GM21360 (cell line): ENCODE results near the gene OR51V1.
"Not testable (repeated sequence)": the region's sequence is repeated elsewhere in the genome, so short reads cannot be mapped to it uniquely, and the experiment has no call there.

ENCODE experiments used
- ATAC-seq: cut with Tn5 transposase; IDR thresholded peaks from one replicate; pipeline ENCODE4 v1.9.1; 2021; ENCODE audit warnings: mild to moderate bottlenecking, moderate library complexity; ENCODE audit not compliant: unreplicated experiment

OR51V1 gene

GRCh38 chr11:5200582-5200981 is at the start of gene OR51V1:
OR51V1 (minus strand) TSS chr11:5200682; CDS start chr11:5200682, 0 bp downstream.
- ATAC-seq: no peak

GRCh38 chr11:5249807-5250396 is 49.4 kb upstream of the OR51V1 start, which contains the start of gene HBG1:
HBG1 (minus strand) TSS chr11:5249857; CDS start chr11:5249804, 53 bp downstream.
- not testable (repeated sequence) for ATAC-seq

GRCh38 chr11:5248498-5248897 is 48.0 kb upstream of the OR51V1 start:
- not testable (repeated sequence) for ATAC-seq

- ATAC-seq: no peak
These were observed 47.1 kb upstream of the OR51V1 start for GRCh38 chr11:5247472-5248192.

- no peak for ATAC-seq
These were observed 46.4 kb upstream of the OR51V1 start for GRCh38 chr11:5246772-5247471.

GRCh38 chr11:5245155-5245554 is 44.7 kb upstream of the OR51V1 start:
- no peak for ATAC-seq

- no peak for ATAC-seq
These were observed 43.3 kb upstream of the OR51V1 start for GRCh38 chr11:5243816-5244180.

- peak; percentile 69 for ATAC-seq
These were observed 42.7 kb upstream of the OR51V1 start for GRCh38 chr11:5242933-5243815.

- no peak for ATAC-seq
These were observed 41.7 kb upstream of the OR51V1 start for GRCh38 chr11:5242208-5242607.

- ATAC-seq: no peak
These were observed 41.0 kb upstream of the OR51V1 start for GRCh38 chr11:5241458-5241857.

GRCh38 chr11:5240458-5240857 is 40.0 kb upstream of the OR51V1 start:
- no peak for ATAC-seq

- ATAC-seq: no peak
These were observed 39.6 kb upstream of the OR51V1 start for GRCh38 chr11:5240056-5240455.

- no peak for ATAC-seq
These were observed 38.6 kb upstream of the OR51V1 start for GRCh38 chr11:5239046-5239445.

GRCh38 chr11:5238486-5238885 is 38.0 kb upstream of the OR51V1 start:
- ATAC-seq: no peak

GRCh38 chr11:5237420-5237819 is 36.9 kb upstream of the OR51V1 start:
- ATAC-seq: no peak

GRCh38 chr11:5235364-5236095 is 35.0 kb upstream of the OR51V1 start:
- no peak for ATAC-seq

GRCh38 chr11:5234381-5234834 is 33.9 kb upstream of the OR51V1 start, which contains the start of gene HBD:
HBD (minus strand) TSS chr11:5234483; CDS start chr11:5234433, 50 bp downstream.
- ATAC-seq: peak; percentile 86

- no peak for ATAC-seq
These were observed 32.8 kb upstream of the OR51V1 start for GRCh38 chr11:5233307-5233706.

GRCh38 chr11:5232821-5233220 is 32.3 kb upstream of the OR51V1 start:
- no peak for ATAC-seq

GRCh38 chr11:5232176-5232575 is 31.7 kb upstream of the OR51V1 start:
- no peak for ATAC-seq
